ENCODE results near the gene SLC35B2.

SLC35B2 gene

GRCh38 chr6:44286747-44287146 lies 29.4 kb upstream of the SLC35B2 start:
- no peak for DNase-seq

GRCh38 chr6:44286285-44286565 lies 28.9 kb upstream of the SLC35B2 start:
- no peak for DNase-seq

- DNase-seq: no peak
Measured at GRCh38 chr6:44285552-44286284, 28.4 kb upstream of the SLC35B2 start.

GRCh38 chr6:44284867-44285266 lies 27.5 kb upstream of the SLC35B2 start:
- DNase-seq: no peak

GRCh38 chr6:44284121-44284520 lies 26.8 kb upstream of the SLC35B2 start:
- DNase-seq: peak in 21 of 58 donors; percentile 16 to 73 (median 40)

- peak in 9 of 58 donors; percentile 13 to 51 (median 36) for DNase-seq
Measured at GRCh38 chr6:44278774-44279697, 21.7 kb upstream of the SLC35B2 start.

- DNase-seq: no peak
Measured at GRCh38 chr6:44278315-44278714, 21.0 kb upstream of the SLC35B2 start.

GRCh38 chr6:44277763-44278162 lies 20.4 kb upstream of the SLC35B2 start:
- no peak for DNase-seq

- DNase-seq: no peak
Measured at GRCh38 chr6:44276667-44277640, 19.6 kb upstream of the SLC35B2 start.

GRCh38 chr6:44275749-44276648 lies 18.7 kb upstream of the SLC35B2 start:
- no peak for DNase-seq

- DNase-seq: no peak
Measured at GRCh38 chr6:44275271-44275748, 18.0 kb upstream of the SLC35B2 start.

- no peak for DNase-seq
Measured at GRCh38 chr6:44273617-44274016, 16.3 kb upstream of the SLC35B2 start.

GRCh38 chr6:44272999-44273566 lies 15.8 kb upstream of the SLC35B2 start:
- peak in 5 of 58 donors; percentile 26 to 46 (median 33) for DNase-seq

- no peak for DNase-seq
Measured at GRCh38 chr6:44272529-44272928, 15.2 kb upstream of the SLC35B2 start.

- no peak for DNase-seq
Measured at GRCh38 chr6:44271914-44272313, 14.6 kb upstream of the SLC35B2 start.

- no peak for DNase-seq
Measured at GRCh38 chr6:44271406-44271723, 14.0 kb upstream of the SLC35B2 start.

- peak in 3 of 58 donors; percentile 31 to 46 (median 41) for DNase-seq
Measured at GRCh38 chr6:44270526-44271405, 13.4 kb upstream of the SLC35B2 start.

- DNase-seq: peak in 21 of 58 donors; percentile 13 to 69 (median 42)
Measured at GRCh38 chr6:44269921-44270525, 12.7 kb upstream of the SLC35B2 start, which contains the start of gene TMEM151B. Gene TMEM151B (plus strand): TSS chr6:44270450. CDS start chr6:44270743, 293 bp downstream.

Measured in anterior cingulate cortex (tissue), 58 donors.